Thyroid gland (tissue), 4 donors: ENCODE results near the gene MASP1.

Experiments
- POLR2A ChIP-seq, 2 donors: fragments of 450-650 bp; IDR thresholded peaks; one replicate each; pipeline ENCODE4 v1.6.1; 2017; ENCODE audit warnings: antibody characterized with exemption in 2 of 2, mild to moderate bottlenecking in 2 of 2, moderate library complexity in 1 of 2
- TF ChIP-seq, protein P1 (sequence below), 6 experiments: fragments of 200-600 bp in 3 of 6; fragments of 450-650 bp in 3 of 6; sonication (generic) in 3 of 6; IDR thresholded peaks; one replicate each; pipeline ENCODE4 v1.5.1; 2016 to 2019; ENCODE audit warnings: antibody characterized with exemption in 6 of 6, mild to moderate bottlenecking in 2 of 6, inconsistent platforms in 1 of 6, moderate library complexity in 1 of 6

DNA sequence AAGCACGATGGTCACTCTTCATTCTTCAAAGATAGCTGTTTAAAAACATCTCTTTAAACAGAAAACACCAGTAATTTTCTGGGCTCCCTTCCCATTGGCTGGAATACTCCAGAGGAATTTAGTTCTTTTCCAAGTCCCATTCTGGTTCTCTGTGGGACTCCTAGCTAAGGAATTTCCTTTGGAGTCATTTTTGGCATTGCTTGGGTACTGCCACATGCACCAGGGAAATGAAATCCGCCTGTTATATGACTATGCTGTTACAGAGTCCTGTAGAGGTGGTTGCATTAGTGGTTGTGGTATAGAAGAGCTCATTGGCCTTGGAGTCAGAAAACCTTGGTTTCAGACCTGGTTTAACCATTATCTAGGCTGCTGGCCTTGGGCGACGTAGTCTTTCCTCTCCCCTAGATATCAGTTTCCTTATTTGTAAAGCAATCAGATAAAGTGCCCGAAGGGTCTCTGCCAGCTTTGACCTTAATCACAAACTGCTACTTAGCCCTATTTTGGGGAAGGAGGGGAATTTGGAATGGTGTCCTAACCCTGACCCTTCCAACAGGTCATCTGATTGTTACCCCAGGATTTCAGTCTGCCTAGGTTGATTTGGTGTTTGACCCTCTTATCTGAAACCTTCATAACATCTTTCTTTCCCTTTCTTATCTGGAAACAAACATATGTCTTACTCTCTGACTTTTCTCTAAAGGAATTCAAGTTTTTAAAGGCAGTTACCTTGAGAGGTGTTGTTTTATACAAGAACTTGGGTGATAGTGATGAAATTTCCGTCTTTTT is 80.8 kb downstream of the MASP1 start:
- no peak for TF ChIP-seq POLR2A (IDR thresholded peaks at IDR 0.05)
- TF ChIP-seq, protein P1, sequence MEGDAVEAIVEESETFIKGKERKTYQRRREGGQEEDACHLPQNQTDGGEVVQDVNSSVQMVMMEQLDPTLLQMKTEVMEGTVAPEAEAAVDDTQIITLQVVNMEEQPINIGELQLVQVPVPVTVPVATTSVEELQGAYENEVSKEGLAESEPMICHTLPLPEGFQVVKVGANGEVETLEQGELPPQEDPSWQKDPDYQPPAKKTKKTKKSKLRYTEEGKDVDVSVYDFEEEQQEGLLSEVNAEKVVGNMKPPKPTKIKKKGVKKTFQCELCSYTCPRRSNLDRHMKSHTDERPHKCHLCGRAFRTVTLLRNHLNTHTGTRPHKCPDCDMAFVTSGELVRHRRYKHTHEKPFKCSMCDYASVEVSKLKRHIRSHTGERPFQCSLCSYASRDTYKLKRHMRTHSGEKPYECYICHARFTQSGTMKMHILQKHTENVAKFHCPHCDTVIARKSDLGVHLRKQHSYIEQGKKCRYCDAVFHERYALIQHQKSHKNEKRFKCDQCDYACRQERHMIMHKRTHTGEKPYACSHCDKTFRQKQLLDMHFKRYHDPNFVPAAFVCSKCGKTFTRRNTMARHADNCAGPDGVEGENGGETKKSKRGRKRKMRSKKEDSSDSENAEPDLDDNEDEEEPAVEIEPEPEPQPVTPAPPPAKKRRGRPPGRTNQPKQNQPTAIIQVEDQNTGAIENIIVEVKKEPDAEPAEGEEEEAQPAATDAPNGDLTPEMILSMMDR (IDR thresholded peaks at IDR 0.05), result no peak
